NCI-H187 treated with DMSO at 0.1 percent for 48 hours (cell line): ENCODE measurements around the gene TRIM71.
"Not testable (repeated sequence)": the region's sequence is repeated elsewhere in the genome, so short reads cannot be mapped to it uniquely, and the experiment has no call there.

Experiments
- DNase-seq: peaks from one replicate; lab custom pipeline; 2025; lab: John Stamatoyannopoulos, UW

Gene TRIM71

DNA sequence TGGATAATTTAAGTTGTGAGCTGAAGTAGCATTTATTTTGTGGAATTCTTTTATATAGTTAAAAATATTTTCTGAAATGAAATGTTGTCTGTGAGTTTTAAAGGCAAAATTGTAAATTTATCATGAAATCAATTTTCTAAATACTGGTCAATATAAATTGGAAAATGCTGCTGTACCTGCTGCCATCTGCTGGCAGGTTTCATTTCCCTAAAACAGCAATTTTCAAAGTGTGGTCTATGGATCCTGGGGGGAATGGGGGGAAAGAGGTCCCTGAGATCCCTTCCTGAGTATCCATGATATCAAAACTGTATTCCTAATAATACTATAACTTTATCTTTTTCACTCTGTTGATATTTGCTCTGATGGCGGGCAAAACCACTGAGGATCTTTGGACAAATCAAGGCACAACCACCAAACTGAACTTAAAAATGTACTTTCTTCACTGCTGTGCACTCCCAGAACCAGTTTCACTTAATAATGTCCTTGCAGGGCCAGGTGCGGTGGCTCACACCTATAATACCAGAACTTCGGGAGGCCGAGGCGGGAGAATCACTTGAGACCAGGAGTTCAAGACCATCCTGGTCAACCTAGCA, 116.4 kb downstream of the TRIM71 start:
- no peak for DNase-seq

DNA sequence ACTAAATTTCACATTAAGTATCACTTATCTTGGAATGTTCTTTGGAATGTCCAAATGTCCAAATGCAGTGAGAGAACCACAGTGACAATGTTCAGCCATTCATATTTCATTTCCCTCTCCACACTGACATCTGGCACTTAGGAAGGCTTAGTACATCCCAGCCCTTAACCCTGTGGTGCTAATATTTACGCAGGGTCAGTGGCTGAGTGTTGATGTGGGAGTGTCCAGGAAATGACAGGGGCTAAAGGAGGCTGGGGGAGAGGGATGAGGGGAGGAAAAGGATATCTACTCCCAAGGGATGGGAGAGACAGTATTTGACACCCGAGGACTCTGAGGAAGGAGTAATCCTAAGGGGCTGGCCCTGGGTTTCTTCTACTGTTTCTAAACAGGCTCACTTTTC, 119.5 kb downstream of the TRIM71 start:
- no peak for DNase-seq

DNA sequence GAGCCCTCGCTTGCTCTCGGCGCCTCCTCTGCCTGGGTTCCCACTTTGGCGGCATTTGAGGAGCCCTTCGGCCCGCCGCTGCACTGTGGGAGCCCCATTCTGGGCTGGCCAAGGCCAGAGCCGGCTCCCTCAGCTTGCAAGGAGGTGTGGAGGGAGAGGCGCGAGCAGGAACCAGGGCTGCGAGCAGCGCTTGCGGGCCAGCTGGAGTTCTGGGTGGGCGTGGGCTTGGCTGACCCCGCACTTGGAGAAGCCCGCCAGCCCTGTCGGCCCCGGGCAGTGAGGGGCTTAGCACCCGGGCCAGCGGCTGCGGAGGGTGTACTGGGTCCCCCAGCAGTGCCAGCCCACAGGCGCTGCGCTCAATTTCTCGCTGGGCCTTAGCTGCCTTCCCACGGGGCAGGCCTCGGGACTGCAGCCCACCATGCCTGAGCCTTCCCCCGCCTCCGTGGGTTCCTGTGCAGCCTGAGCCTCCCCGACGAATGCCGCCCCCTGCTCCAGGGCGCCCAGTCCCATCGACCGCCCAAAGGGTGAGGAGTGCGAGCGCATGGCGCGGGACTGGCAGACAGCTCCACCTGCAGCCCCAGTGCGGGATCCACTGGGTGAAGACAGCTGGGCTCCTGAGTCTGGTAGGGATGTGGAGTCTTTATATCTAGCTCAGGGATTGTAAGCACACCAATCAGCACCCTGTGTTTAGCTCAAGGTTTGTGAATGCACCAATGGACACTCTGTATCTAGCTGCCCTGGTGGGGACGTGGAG, 121.9 kb downstream of the TRIM71 start:
- DNase-seq, result not testable (repeated sequence)

DNA sequence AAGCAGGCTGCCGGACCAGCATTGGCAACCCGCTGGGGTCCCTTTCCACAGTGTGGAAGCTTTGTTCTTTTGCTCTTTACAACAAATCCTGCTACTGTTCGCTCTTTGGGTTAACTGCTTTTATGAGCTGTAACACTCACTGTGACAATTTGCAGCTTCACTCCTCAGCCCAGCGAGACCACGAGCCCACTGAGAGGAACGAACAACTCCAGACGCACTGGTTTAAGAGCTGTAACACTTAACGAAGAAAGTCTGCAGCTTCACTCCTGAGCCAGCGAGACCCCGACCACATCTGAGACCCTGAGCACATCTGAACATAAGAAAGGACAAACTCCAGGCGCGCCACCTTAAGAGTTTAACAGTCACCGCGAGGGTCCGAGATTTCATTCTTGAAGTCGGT, 122.9 kb downstream of the TRIM71 start:
- no peak for DNase-seq

DNA sequence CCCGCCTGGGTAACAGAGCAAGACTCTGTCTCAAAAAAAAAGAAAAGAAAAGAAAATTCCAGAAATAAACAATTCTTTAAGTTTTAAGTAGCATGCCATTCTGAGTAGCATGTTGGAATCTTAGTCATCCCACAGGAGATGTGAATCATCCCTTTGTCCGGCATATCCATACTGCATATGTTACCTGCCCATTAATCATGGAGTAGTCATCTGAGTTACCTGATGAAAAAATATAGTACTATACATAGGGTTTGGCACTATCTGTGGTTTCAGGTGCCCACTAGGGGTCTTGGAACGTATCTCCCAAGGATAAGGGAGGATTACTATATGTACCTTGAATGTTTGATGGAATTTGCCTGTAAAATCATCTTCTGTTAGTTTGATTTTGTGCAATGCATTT, 127.3 kb downstream of the TRIM71 start:
- DNase-seq, result no peak

DNA sequence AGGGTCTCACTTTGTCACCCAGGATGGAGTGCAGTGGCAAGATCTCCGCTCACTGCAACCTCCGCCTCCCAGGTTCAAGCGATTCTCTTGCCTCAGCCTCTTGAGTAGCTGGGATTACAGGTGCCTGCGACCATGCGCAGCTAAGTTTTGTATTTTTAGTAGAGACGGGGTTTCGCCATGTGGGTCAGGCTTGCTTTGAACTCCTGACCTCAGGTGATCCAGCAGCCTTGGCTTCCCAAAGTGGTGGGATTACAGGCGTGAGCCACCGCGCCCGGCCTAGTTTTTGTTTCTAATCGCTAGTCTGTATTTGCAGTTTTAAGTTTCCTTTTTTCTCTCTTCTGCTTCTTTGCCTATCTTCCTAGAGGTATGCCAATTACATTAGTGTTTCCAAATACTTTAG, 127.8 kb downstream of the TRIM71 start:
- not testable (repeated sequence) for DNase-seq

DNA sequence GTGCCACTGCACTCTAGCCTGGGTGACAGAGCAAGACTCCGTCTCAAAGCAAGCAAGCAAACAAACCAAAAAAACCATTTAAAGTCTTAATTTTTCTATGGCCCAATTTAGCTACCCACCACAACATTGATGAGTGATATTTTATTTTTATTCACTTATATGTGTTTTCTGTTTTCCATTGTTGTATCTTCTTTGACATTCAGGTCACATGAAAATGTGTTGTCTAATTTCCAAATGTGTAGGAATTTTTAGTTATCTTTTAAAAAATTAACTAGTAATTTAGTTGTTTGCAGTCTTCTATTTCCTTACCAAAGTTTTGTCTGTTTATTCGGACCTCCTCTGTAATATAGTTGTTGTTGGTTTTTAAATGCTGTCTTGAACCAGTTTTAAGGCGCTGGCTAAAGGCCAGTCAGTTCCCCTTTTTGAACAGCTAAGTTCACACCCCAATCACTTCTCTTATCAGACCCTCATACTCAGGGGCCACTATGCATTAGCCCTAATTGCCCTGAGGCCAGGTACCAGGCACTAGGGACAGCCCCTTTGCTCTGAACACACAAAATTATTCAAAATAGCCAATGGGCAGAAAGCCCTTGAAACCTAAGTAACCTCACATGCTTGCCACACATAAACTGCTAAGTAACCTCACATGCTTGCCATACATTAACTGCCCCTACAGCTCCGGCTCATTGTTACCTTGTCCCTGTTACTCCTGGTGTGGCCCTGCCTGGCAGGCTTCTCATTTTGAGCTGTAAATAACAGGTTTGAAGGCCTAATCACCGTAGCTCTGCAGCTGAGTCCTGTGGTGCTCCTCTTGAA, 129.4 kb downstream of the TRIM71 start:
- DNase-seq, result no peak
